Cardiac muscle cell (in vitro differentiated cells and primary cell): ENCODE measurements around the gene GAREM1. TPM values are rescaled to one million over a fixed set of nuclear protein-coding genes. Genes with fewer than 3 reads are reported as not detected.
A peak's percentile ranks its signal among the peaks of the same experiment; 100 is the strongest.

Source experiments
- DNase-seq, 2 donors: peaks; one replicate each; pipeline versions ENCODE4 v3.0.0 to v3.0.0-alpha.2; 2010 to 2017; ENCODE audit warnings: low read depth in 1 of 2, low spot score in 1 of 2
- H3K27ac ChIP-seq: fragments of 200-600 bp; sonication (generic); 2 replicates; pipeline ENCODE4 v1.5.1; 2016
- H3K27me3 ChIP-seq: fragments of 200-600 bp; sonication (generic); 2 replicates; pipeline ENCODE4 v1.6.0; 2016; ENCODE audit warnings: control low read depth
- H3K36me3 ChIP-seq: fragments of 200-600 bp; sonication (generic); 2 replicates; pipeline ENCODE4 v1.5.1; 2016; ENCODE audit warnings: control low read depth
- H3K4me1 ChIP-seq: fragments of 200-600 bp; sonication (generic); 2 replicates; pipeline ENCODE4 v1.8.1; 2017; ENCODE audit warnings: low read depth, mild to moderate bottlenecking, mixed run types
- H3K4me3 ChIP-seq: fragments of 200-600 bp; sonication (generic); 2 replicates; pipeline ENCODE4 v1.5.1; 2016; ENCODE audit warnings: mild to moderate bottlenecking
- H3K9me3 ChIP-seq: fragments of 200-600 bp; sonication (generic); 2 replicates; pipeline ENCODE4 v1.5.1; 2017; ENCODE audit warnings: low read depth, mild to moderate bottlenecking, control low read depth
- polyA plus RNA-seq: library from polyadenylated mRNA; unstranded; fragments of >200 nt; fragmentation: Nextera tagmentation; extraction: Ambion mirVana; gene quantifications from 2 replicates; pipeline ENCODE4 v1.2.1, GENCODE V29; 2016
- total RNA-seq: library from RNA; depleted of rRNA; stranded (reverse); fragments of >200 nt; gene quantifications from 2 replicates; pipeline ENCODE4 v1.2.3, GENCODE V29; 2016
- TF ChIP-seq, protein P1 (sequence below): IDR thresholded peaks from 2 replicates; pipeline ENCODE4 v1.5.1; 2012; ENCODE audit warnings: low read depth, mild to moderate bottlenecking, low read length

Gene GAREM1
- total and polyA plus RNA-seq, 2 experiments from 2014 or later: 14.2 to 17.3 TPM

DNA sequence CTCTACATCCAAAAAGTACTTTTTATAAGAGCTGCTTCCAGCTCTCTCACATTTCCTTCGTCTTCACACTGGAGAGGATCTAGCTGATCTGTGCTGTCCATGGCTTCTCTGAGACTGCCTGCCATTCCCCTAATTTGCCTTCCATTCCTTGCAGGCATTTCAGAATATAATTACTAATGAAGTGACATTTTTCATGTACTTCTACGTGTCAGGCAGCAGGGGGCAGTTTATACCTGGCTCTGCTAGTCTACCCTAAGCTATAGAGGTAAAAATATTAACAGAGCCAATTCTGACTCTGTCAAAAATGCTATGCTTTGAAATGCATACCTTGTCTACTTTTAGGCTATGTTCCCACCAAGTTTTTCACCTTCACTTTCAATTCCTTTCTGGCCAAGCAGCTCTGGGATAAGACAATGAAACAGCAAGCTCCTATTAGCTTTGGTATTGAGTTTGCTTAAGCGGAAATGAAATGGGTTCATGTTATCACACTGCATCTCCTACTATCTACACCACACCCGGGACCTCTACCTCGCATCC, 198.9 kb downstream of the GAREM1 start:
- Histone ChIP-seq H3K4me1 (no peaks in the 10 kb centered on the region), H3K4me3 (no peak overlapping the region), H3K27ac (no peak overlapping the region), H3K27me3 (no peaks in the 10 kb centered on the region), H3K9me3 (no peaks in the 10 kb centered on the region), H3K36me3 (peaks cover 8% of the 10 kb centered on the region)
- TF ChIP-seq, protein P1, sequence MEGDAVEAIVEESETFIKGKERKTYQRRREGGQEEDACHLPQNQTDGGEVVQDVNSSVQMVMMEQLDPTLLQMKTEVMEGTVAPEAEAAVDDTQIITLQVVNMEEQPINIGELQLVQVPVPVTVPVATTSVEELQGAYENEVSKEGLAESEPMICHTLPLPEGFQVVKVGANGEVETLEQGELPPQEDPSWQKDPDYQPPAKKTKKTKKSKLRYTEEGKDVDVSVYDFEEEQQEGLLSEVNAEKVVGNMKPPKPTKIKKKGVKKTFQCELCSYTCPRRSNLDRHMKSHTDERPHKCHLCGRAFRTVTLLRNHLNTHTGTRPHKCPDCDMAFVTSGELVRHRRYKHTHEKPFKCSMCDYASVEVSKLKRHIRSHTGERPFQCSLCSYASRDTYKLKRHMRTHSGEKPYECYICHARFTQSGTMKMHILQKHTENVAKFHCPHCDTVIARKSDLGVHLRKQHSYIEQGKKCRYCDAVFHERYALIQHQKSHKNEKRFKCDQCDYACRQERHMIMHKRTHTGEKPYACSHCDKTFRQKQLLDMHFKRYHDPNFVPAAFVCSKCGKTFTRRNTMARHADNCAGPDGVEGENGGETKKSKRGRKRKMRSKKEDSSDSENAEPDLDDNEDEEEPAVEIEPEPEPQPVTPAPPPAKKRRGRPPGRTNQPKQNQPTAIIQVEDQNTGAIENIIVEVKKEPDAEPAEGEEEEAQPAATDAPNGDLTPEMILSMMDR: peak; percentile 74
- DNase-seq: peak; percentile 56 to 77

DNA sequence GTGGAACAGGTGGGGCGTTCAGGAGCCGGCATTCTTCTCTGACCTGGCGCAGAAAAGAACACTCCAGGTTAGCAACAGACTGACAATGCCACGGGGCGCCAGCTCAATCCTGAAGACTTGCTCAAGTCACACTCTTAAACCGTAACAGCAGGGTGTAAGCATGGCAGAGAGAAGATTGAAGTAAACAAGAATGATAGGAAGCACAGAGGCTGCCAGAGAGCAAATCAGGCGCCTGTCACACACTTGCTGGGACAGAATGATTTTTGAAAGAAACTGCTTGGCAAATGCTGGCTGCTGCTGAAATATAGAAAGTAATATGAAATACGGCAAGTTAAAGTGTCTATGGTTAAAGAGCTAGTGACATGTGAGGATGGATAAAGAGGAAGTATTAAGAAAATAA, 200.3 kb downstream of the GAREM1 start:
- no peak overlapping the region for H3K27ac ChIP-seq
- H3K4me3 ChIP-seq: no peak overlapping the region
- no peaks in the 10 kb centered on the region for H3K9me3 ChIP-seq
- H3K36me3 ChIP-seq: peaks cover 11% of the 10 kb centered on the region
- no peak for DNase-seq
- no peaks in the 10 kb centered on the region for H3K4me1 ChIP-seq
- TF ChIP-seq, protein P1: no peak
- H3K27me3 ChIP-seq: no peaks in the 10 kb centered on the region

DNA sequence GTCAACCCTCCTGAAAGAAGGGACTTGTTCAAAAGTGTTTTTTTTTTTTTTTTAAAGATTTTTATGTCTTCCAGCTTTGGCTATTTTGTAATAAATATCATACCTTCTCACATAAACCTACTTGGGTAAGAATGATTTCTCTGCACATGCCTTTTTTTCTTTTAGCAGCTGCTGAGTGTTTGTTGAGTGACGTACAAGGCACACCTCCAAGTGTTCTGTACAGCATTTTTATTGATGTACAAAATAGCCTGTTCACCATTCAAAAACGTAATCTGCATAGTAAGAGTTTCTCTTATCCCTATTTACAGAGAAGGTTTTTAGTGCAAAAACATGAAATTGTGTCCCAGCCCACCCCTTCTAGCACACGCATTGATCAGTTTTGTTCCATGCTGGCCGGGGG, 203.2 kb downstream of the GAREM1 start:
- DNase-seq: no peak
- peaks cover 11% of the 10 kb centered on the region for H3K36me3 ChIP-seq
- no peak overlapping the region for H3K27ac ChIP-seq
- H3K9me3 ChIP-seq: no peaks in the 10 kb centered on the region
- no peaks in the 10 kb centered on the region for H3K4me1 ChIP-seq
- H3K4me3 ChIP-seq: no peak overlapping the region
- H3K27me3 ChIP-seq: no peaks in the 10 kb centered on the region
- TF ChIP-seq, protein P1: no peak

DNA sequence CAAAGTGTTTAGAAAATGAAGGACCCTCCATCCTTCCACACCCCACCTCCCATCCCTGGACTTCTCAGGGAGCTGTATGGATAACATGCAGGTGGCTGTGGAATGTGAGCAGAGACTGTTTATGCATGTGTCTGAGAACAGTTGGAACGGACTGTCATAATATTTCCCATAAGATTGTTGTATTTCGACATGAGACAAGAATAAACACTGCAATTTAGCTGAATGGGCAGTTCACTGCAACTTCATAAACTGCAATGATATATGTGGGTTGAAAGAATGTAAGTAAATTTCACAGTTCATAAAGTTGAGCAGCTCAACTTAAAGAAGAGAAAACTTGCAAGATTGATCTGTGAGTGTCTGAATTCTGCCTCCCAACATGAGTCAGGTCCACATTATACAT, 206.3 kb downstream of the GAREM1 start:
- peaks cover 11% of the 10 kb centered on the region for H3K36me3 ChIP-seq
- DNase-seq: no peak
- H3K27ac ChIP-seq: no peak overlapping the region
- no peak overlapping the region for H3K4me3 ChIP-seq
- no peaks in the 10 kb centered on the region for H3K27me3 ChIP-seq
- H3K4me1 ChIP-seq: no peaks in the 10 kb centered on the region
- TF ChIP-seq, protein P1: no peak
- H3K9me3 ChIP-seq: no peaks in the 10 kb centered on the region

DNA sequence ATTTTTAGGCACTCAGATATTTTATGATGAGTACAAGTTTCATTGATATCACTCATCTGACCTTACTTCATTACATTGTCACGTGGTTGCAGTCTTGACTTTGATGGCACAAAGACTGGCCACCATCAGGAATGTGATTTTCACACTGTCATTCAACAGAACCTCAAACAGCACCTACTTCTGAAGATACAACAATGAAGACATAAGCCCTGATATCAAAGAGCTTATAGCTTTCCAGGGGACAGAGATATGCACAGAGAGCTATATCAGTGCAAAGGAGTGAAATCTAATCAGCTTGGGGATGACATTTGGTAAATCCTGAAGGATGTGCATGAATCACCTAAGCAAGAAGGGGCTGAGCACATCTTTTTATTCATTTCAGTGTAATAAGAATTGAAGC, 208.6 kb downstream of the GAREM1 start:
- TF ChIP-seq, protein P1: no peak

More for the DNA sequence above, 208.6 kb downstream of the GAREM1 start:
- no peak for DNase-seq
- no peak overlapping the region for H3K4me3 ChIP-seq
- no peaks in the 10 kb centered on the region for H3K27me3 ChIP-seq
- no peaks in the 10 kb centered on the region for H3K9me3 ChIP-seq
- no peaks in the 10 kb centered on the region for H3K4me1 ChIP-seq
- H3K27ac ChIP-seq: no peak overlapping the region
- peaks cover 6% of the 10 kb centered on the region for H3K36me3 ChIP-seq
